Ovary (tissue), 9 donors: ENCODE data around the gene ETFA. TPM values are rescaled to one million over a fixed set of nuclear protein-coding genes. Genes with fewer than 3 reads are reported as not detected.

Experiments
- DNase-seq, 5 donors: peaks; one replicate each; pipeline ENCODE4 v3.0.0-alpha.2; 2019 to 2020
- H3K27ac ChIP-seq, 2 donors: fragments of 200-600 bp; one replicate each; pipeline versions ENCODE4 v1.5.1 to v1.8.0; 2019 to 2022
- H3K27me3 ChIP-seq: fragments of 200-600 bp; one replicate; pipeline ENCODE4 v1.8.0; 2022
- H3K36me3 ChIP-seq: fragments of 200-600 bp; sonication (generic); one replicate; pipeline ENCODE4 v1.5.1; 2019
- H3K4me1 ChIP-seq: one replicate; pipeline ENCODE4 v1.8.1; 2013; ENCODE audit warnings: mild to moderate bottlenecking, moderate library complexity; ENCODE audit not compliant: insufficient read depth
- H3K4me3 ChIP-seq: fragments of 200-600 bp; sonication (generic); one replicate; pipeline ENCODE4 v1.5.1; 2017
- H3K9me3 ChIP-seq, 2 donors: fragments of 200-600 bp in 1 of 2; sonication (generic) in 1 of 2; one replicate each; pipeline versions ENCODE4 v1.5.1 to v1.8.1; 2013 to 2019; ENCODE audit warnings: mild to moderate bottlenecking in 1 of 2, moderate library complexity in 1 of 2
- CTCF ChIP-seq, 3 donors: fragments of 450-650 bp in 2 of 3; fragments of 200-600 bp in 1 of 3; IDR thresholded peaks; one replicate each; pipeline versions ENCODE4 v1.5.1 to v1.8.0; 2016 to 2022; ENCODE audit warnings: antibody characterized with exemption in 3 of 3, mild to moderate bottlenecking in 1 of 3
- EP300 ChIP-seq: sonication (generic); formaldehyde crosslinking; IDR thresholded peaks from one replicate; pipeline ENCODE4 v1.6.1; 2017; ENCODE audit warnings: antibody characterized with exemption
- POLR2A ChIP-seq: fragments of 450-650 bp; IDR thresholded peaks from one replicate; pipeline ENCODE4 v1.6.1; 2017; ENCODE audit warnings: antibody characterized with exemption, mild to moderate bottlenecking, moderate library complexity
- WGBS, 3 donors: extraction: QIAGEN DNeasy Blood & Tissue Kit in 1 of 3; methylation state at CpG; one replicate each; pipeline versions ENCODE4 v1.1.5 to v1.1.7; 2013 to 2017; 5-methylcytosine and 5-hydroxymethylcytosine counted together
- intact Hi-C, 4 donors: fragments of 100-400 bp; cut with DNase I; formaldehyde crosslinking; loops; one replicate each; pipeline versions ENCODE4 v1.11.0 to v1.15.1; 2022 to 2023
- polyA plus RNA-seq, 2 donors: library from polyadenylated mRNA; stranded (reverse); fragments of 200-250 nt in 1 of 2; fragments of 350-450 nt in 1 of 2; fragmentation: Illumina TruSeq in 1 of 2; extraction: RNeasy Lipid Tissue Mini Kit (QIAGEN cat#74804) in 1 of 2; gene quantifications; one replicate each; pipeline ENCODE4 v1.2.3, GENCODE V29; 2013 to 2014
- total RNA-seq, 7 donors: library from RNA; depleted of rRNA in 2 of 7; stranded (reverse); fragments of >200 nt in 2 of 7; fragmentation: NEBNext Ultra II Directional in 3 of 7; extraction: Animal tissue kit (Norgen Biotek cat#: 25700) in 3 of 7; gene quantifications; one replicate each; pipeline versions ENCODE4 v1.1.0 to v1.2.4, GENCODE V29; 2016 to 2023
- donor health status: DM: no; HTN: no; CAD: no; lungs with moderate emphysema.
- donor health status: DM: no; HTN: no; CAD: no.
- donor health status: Bipolar disorder and iron deficiency.
- donor health status: DM: yes; HTN: yes; CAD: no.
- donor health status: DM: no; HTN: no; CAD: no.
- donor health status: DM: yes; HTN: yes; CAD: no.

The ETFA gene
- total and polyA plus RNA-seq, 9 donors, result 45.8 to 97.4 (median 71.7) TPM

- Histone ChIP-seq H3K27me3 (no peaks in the 10 kb centered on the region), H3K9me3 (no peaks in the 10 kb centered on the region), H3K27ac (peak overlapping the region in 1 of 2 donors; percentile 27), H3K4me1 (peaks cover 10% of the 10 kb centered on the region), H3K36me3 (no peaks in the 10 kb centered on the region), H3K4me3 (no peak overlapping the region)
- WGBS, 3 donors, result 18 to 25% (median 20%) methylated on average over 16 to 18 of the region's 18 CpGs
- intact Hi-C loops, result no loop called here
- TF ChIP-seq CTCF (IDR thresholded peaks at IDR 0.05) (no peak), EP300 (no peak), POLR2A (no peak)
- peak; percentile 65 to 80 (median 76) for DNase-seq
These were observed 114.7 kb downstream of the ETFA start for GRCh38 chr15:76196269-76197231.

- Histone ChIP-seq H3K27me3 (no peaks in the 10 kb centered on the region), H3K36me3 (no peaks in the 10 kb centered on the region), H3K4me1 (peaks cover 12% of the 10 kb centered on the region), H3K9me3 (no peaks in the 10 kb centered on the region), H3K4me3 (no peak overlapping the region), H3K27ac (no peak overlapping the region)
- 88 to 97% (median 92%) methylated on average over 7 of the region's 7 CpGs for WGBS, 3 donors
- intact Hi-C loops, result no loop called here
- DNase-seq, result peak in 1 of 5 donors; percentile 24
- TF ChIP-seq EP300, result no peak
- no peak for TF ChIP-seq POLR2A
- no peak for TF ChIP-seq CTCF (IDR thresholded peaks at IDR 0.05)
These were observed 115.6 kb downstream of the ETFA start for GRCh38 chr15:76195506-76196268.

- Histone ChIP-seq H3K4me1 (peaks cover 13% of the 10 kb centered on the region), H3K36me3 (no peaks in the 10 kb centered on the region), H3K9me3 (no peaks in the 10 kb centered on the region), H3K27ac (no peak overlapping the region), H3K4me3 (no peak overlapping the region), H3K27me3 (no peaks in the 10 kb centered on the region)
- intact Hi-C loops, result loop anchor here in 1 of 4 donors (5.0 kb wide), 1 partner anchor 148 kb away; no protein-coding TSS in a partner anchor
- 52 to 68% (median 57%) methylated on average over 8 of the region's 8 CpGs for WGBS, 3 donors
- TF ChIP-seq EP300, result no peak
- TF ChIP-seq POLR2A, result no peak
- TF ChIP-seq CTCF (IDR thresholded peaks at IDR 0.05), result no peak
- DNase-seq, result peak in 1 of 5 donors; percentile 15
These were observed 117.3 kb downstream of the ETFA start for GRCh38 chr15:76193934-76194333.

- Histone ChIP-seq H3K36me3 (no peaks in the 10 kb centered on the region), H3K4me3 (no peak overlapping the region), H3K9me3 (no peaks in the 10 kb centered on the region), H3K4me1 (peaks cover 13% of the 10 kb centered on the region), H3K27me3 (no peaks in the 10 kb centered on the region), H3K27ac (no peak overlapping the region)
- intact Hi-C loops, result loop anchor here in 1 of 4 donors (5.0 kb wide), 1 partner anchor 150 kb away; no protein-coding TSS in a partner anchor
- no peak for DNase-seq
- WGBS, 3 donors, result 84 to 93% (median 91%) methylated on average over 6 to 8 of the region's 8 CpGs
- TF ChIP-seq POLR2A, result no peak
- no peak for TF ChIP-seq EP300
- TF ChIP-seq CTCF (IDR thresholded peaks at IDR 0.05), result no peak
These were observed 118.6 kb downstream of the ETFA start for GRCh38 chr15:76192715-76193114.
